ENCODE measurements around the gene AMBRA1. TPM values are rescaled to one million over a fixed set of nuclear protein-coding genes. Genes with fewer than 3 reads are reported as not detected.

AMBRA1 gene
- total and polyA plus RNA-seq, 2 of the 8 experiments (the other 6 are each of a cell fraction or from before 2014, with no cell fraction given), result 14.2 to 37.4 TPM

GRCh38 chr11:46491661-46492330, 102.0 kb downstream of the AMBRA1 start:
- no peak overlapping the region for H2BK5ac ChIP-seq (ENCODE audit: low read depth, low read length)
- ChIA-PET CTCF (ENCODE audit: partially characterized antibody) (interaction anchor here (0.8 to 6.2 kb wide), 16 partner anchors 10 to 104 kb away, joined by 3 to 118 read pairs (median 14); partner anchors contain the start of gene CHRM4), POLR2A (ENCODE audit: partially characterized antibody) (no interaction called here)
- no peaks in the 10 kb centered on the region for H4K20me1 ChIP-seq (replicated peaks in 1 of 2; ENCODE audit: control insufficient read depth in 1 of 2, insufficient read depth in 2 of 2, low read length in 2 of 2)
- H2AFZ ChIP-seq (ENCODE audit: low read length), result no peak overlapping the region
- H3K27ac ChIP-seq (ENCODE audit: low read depth, low read length), result no peak overlapping the region
- no peaks in the 10 kb centered on the region for H3K27me3 ChIP-seq (replicated peaks in 1 of 4; ENCODE audit: control insufficient read depth in 3 of 4, extremely low read depth in 1 of 4, insufficient read depth in 3 of 4, low read length in 3 of 4)
- H2AK5ac ChIP-seq (ENCODE audit: low read depth, low read length), result no peak overlapping the region
- 99% methylated on average over 4 of the region's 4 CpGs; no CpG with 5 or more reads in 1 of the 2 experiments for WGBS, 2 experiments (ENCODE audit: extremely low coverage in 1 of 2, insufficient coverage in 1 of 2, insufficient read length in 1 of 2, insufficient replicate concordance in 2 of 2, low coverage in 1 of 2, low lambda C conversion rate in 2 of 2, missing lambda C conversion rate in 1 of 2)
- H2BK120ac ChIP-seq (replicated peaks; ENCODE audit: low read depth, low read length), result no peak overlapping the region
- no peak overlapping the region for H3K56ac ChIP-seq (replicated peaks; ENCODE audit: insufficient read length, low read depth, low read length)
- no peak overlapping the region for H3K4ac ChIP-seq (replicated peaks; ENCODE audit: insufficient read length, low read depth, low read length)
- H4K8ac ChIP-seq (ENCODE audit: extremely low read depth, insufficient read depth, low read length), result no peak overlapping the region
- no peak overlapping the region for H3K4me3 ChIP-seq (ENCODE audit: extremely low read depth in 1 of 4, insufficient read depth in 2 of 4, low read depth in 3 of 4, low read length in 4 of 4)
- no peak for FAIRE-seq
- H3K23me2 ChIP-seq (ENCODE audit: low read depth, low read length), result no peaks in the 10 kb centered on the region
- no peak overlapping the region for H2BK15ac ChIP-seq (ENCODE audit: low read length)
- no peak overlapping the region for H3K9ac ChIP-seq (replicated peaks in 1 of 4; ENCODE audit: extremely low read depth in 1 of 4, low read depth in 3 of 4, low read length in 3 of 4)
- H2BK20ac ChIP-seq (ENCODE audit: low read length), result no peak overlapping the region
- no peaks in the 10 kb centered on the region for H3K9me3 ChIP-seq (ENCODE audit: insufficient read depth in 2 of 2, low read depth in 1 of 2, low read length in 1 of 2)
- no peak overlapping the region for H3K4me2 ChIP-seq (ENCODE audit: insufficient read depth in 1 of 2, low read depth in 2 of 2, low read length in 2 of 2)
- peaks cover 0 to 9% (median 0%) of the 10 kb centered on the region in 4 experiments; a peak in 5 of 8 replicates for H3K36me3 ChIP-seq (ENCODE audit: control insufficient read depth in 2 of 4, insufficient read depth in 4 of 4, low read length in 3 of 4)
- H3K18ac ChIP-seq (ENCODE audit: extremely low read depth, low read length), result no peak overlapping the region
- no peaks in the 10 kb centered on the region for H3K79me1 ChIP-seq (ENCODE audit: low read depth, low read length)
- no peak overlapping the region for H2BK12ac ChIP-seq (ENCODE audit: low read depth, low read length)
- no peaks in the 10 kb centered on the region for H3K4me1 ChIP-seq (replicated peaks in 1 of 4; ENCODE audit: control insufficient read depth in 3 of 4, insufficient read depth in 4 of 4, low read length in 3 of 4)
- H3K23ac ChIP-seq (ENCODE audit: insufficient read length), result no peak overlapping the region
- no peak overlapping the region for H4K91ac ChIP-seq (replicated peaks; ENCODE audit: insufficient read length, low read length)
- no peak overlapping the region for H4K5ac ChIP-seq (ENCODE audit: insufficient read length, low read depth, low read length)
- no peak for DNase-seq (ENCODE audit: low read depth in 1 of 2, low spot score in 2 of 2)
- no peak overlapping the region for H3K14ac ChIP-seq (ENCODE audit: insufficient read length)
- no peaks in the 10 kb centered on the region for H3K79me2 ChIP-seq (ENCODE audit: control insufficient read depth in 1 of 2, insufficient read depth in 2 of 2, low read length in 2 of 2)
- TF ChIP-seq TBP (IDR thresholded peaks at IDR 0.05; ENCODE audit: low read depth, low read length) (no peak), CHD1 (IDR thresholded peaks at IDR 0.05; ENCODE audit: low read depth, low read length) (no peak), RBBP5 (IDR thresholded peaks at IDR 0.05; ENCODE audit: borderline replicate concordance, low read depth, low read length) (no peak), POU5F1 (IDR thresholded peaks at IDR 0.05; ENCODE audit: low read depth, low read length) (no peak), KDM5A (IDR thresholded peaks at IDR 0.05; ENCODE audit: low read length) (no peak), ATF3 (IDR thresholded peaks at IDR 0.05; ENCODE audit: insufficient read depth, low read depth, low read length) (no peak)

Measured in H1 (cell line).